K562 (cell line): ENCODE results near the gene RC3H2. TPM values are rescaled to one million over a fixed set of nuclear protein-coding genes. Genes with fewer than 3 reads are reported as not detected.

ENCODE experiments used
- ATAC-seq: fragments of 200-7000 bp; cut with Tn5 transposase; 3 replicates; pipeline ENCODE4 v1.9.1; 2020; ENCODE audit warnings: moderate library complexity
- BruUV-seq: library from RNA; stranded (reverse); fragments of 400-500 nt; replicated peaks from 2 replicates; lab custom pipeline; 2021; lab: Mats Ljungman, UMichigan
- CTCF ChIA-PET: fragments of 300-600 bp; formaldehyde crosslinking; extraction: SDS; loops from one replicate; lab custom pipeline; 2021; ENCODE audit warnings: low intra/inter-chr PET ratio; lab: Yijun Ruan, JAX
- POLR2A ChIA-PET: fragments of 300-600, 350-650 bp; sonication (Branson Sonifier 250); formaldehyde crosslinking; extraction: SDS; loops from one replicate; lab custom pipeline; 2021; ENCODE audit warnings: antibody characterized with exemption, inconsistent platforms; lab: Yijun Ruan, JAX
- DNase-seq, 4 experiments: peaks; one replicate each; pipeline versions ENCODE4 v3.0.0 to v3.0.0-alpha.2; 2011 to 2018; ENCODE audit warnings: low spot score in 3 of 4, mixed read lengths in 3 of 4; ENCODE audit errors: extremely low read depth in 1 of 4
- FAIRE-seq: peaks from 2 replicates; lab custom pipeline; 2011; peaks lifted over from hg19 to GRCh38; lab: Jason Lieb, UNC
- H2AFZ ChIP-seq: 2 replicates; pipeline ENCODE4 v1.6.0; 2011; ENCODE audit warnings: low read depth, low read length, control low read depth, inconsistent platforms
- H3K27ac ChIP-seq: fragments of 200-600 bp; 3 replicates; pipeline ENCODE4 v1.8.0; 2011; ENCODE audit warnings: low read depth, mild to moderate bottlenecking, control low read depth, inconsistent platforms, low read length, moderate library complexity, mixed read lengths; ENCODE audit errors: extremely low read depth
- H3K27me3 ChIP-seq, 2 experiments: fragments of 300-600 bp in 1 of 2; 2 replicates in 1 of 2; 3 replicates in 1 of 2; pipeline versions ENCODE4 v1.6.0 to v1.8.0; 2011; ENCODE audit warnings: inconsistent platforms in 2 of 2, low read length in 2 of 2, mild to moderate bottlenecking in 1 of 2, mixed read lengths in 1 of 2, moderate library complexity in 1 of 2; ENCODE audit not compliant: control insufficient read depth in 2 of 2, insufficient read depth in 2 of 2
- H3K36me3 ChIP-seq: fragments of 300-600 bp; 3 replicates; pipeline ENCODE4 v1.8.0; 2011; ENCODE audit warnings: mild to moderate bottlenecking, low read length, inconsistent platforms; ENCODE audit not compliant: control insufficient read depth, insufficient read depth
- H3K4me1 ChIP-seq, 2 experiments: fragments of 200-600 bp in 1 of 2; replicated peaks in 1 of 2; 2 replicates in 1 of 2; 3 replicates in 1 of 2; pipeline versions ENCODE4 v1.5.1 to v1.8.0; 2011; ENCODE audit warnings: inconsistent platforms in 2 of 2, low read length in 2 of 2, mild to moderate bottlenecking in 1 of 2, mixed read lengths in 1 of 2, moderate library complexity in 1 of 2; ENCODE audit not compliant: control insufficient read depth in 2 of 2, insufficient read depth in 2 of 2
- H3K4me2 ChIP-seq: 2 replicates; pipeline ENCODE4 v1.6.1; 2011; ENCODE audit warnings: low read length, control low read depth, inconsistent platforms, mixed read lengths; ENCODE audit not compliant: insufficient read depth
- H3K4me3 ChIP-seq: fragments of 200-600 bp; sonication (generic), shearing (Covaris generic); 2 replicates; pipeline ENCODE4 v1.5.1; 2016; ENCODE audit warnings: control low read depth, inconsistent platforms
- H3K79me2 ChIP-seq: fragments of 200-600 bp; 3 replicates; pipeline ENCODE4 v1.8.0; 2011; ENCODE audit warnings: low read length, inconsistent platforms; ENCODE audit not compliant: control insufficient read depth, insufficient read depth
- H3K9ac ChIP-seq, 2 experiments: 2 replicates each; pipeline versions ENCODE4 v1.6.0 to v1.6.1; 2011; ENCODE audit warnings: low read depth in 2 of 2, low read length in 2 of 2, control low read depth in 1 of 2, inconsistent platforms in 1 of 2, mild to moderate bottlenecking in 1 of 2, mixed read lengths in 1 of 2; ENCODE audit not compliant: insufficient read depth in 1 of 2
- H3K9me1 ChIP-seq: one replicate; pipeline ENCODE4 v1.6.0; 2011; ENCODE audit warnings: inconsistent platforms, mild to moderate bottlenecking, low read length, moderate library complexity; ENCODE audit not compliant: control insufficient read depth, insufficient read depth
- H3K9me3 ChIP-seq: replicated peaks from 2 replicates; pipeline ENCODE4 v1.5.1; 2011; ENCODE audit warnings: low read depth, low read length, inconsistent platforms; ENCODE audit not compliant: control insufficient read depth, insufficient read depth
- H4K20me1 ChIP-seq: replicated peaks from 2 replicates; pipeline ENCODE4 v1.6.1; 2011; ENCODE audit warnings: low read length, inconsistent platforms, mixed read lengths; ENCODE audit not compliant: control insufficient read depth, insufficient read depth
- ZC3H11A ChIP-seq: IDR thresholded peaks from 2 replicates; pipeline ENCODE4 v1.6.1; 2012; ENCODE audit warnings: low read depth, low read length, improper control_type of control experiment
- ZNF589 ChIP-seq: fragments of 200-800 bp; sonication (Bioruptor generic); IDR thresholded peaks from 2 replicates; pipeline ENCODE4 v1.6.1; 2016; ENCODE audit warnings: low read depth, missing genetic modification characterization, missing compliant biosample characterization
- WGBS: fragments of 100-300 bp; shearing (Covaris generic); methylation state at CpG from one replicate; pipeline ENCODE4 v1.1.6; 2016; ENCODE audit warnings: low coverage, mixed read lengths; ENCODE audit not compliant: insufficient coverage; ENCODE audit errors: missing lambda C conversion rate; 5-methylcytosine and 5-hydroxymethylcytosine counted together
- in situ Hi-C: fragments of 300-500 bp; cut with MboI; formaldehyde crosslinking; loops from 4 replicates; pipeline ENCODE4 v1.15.0; 2018; ENCODE audit warnings: inconsistent platforms, mixed read lengths
- intact Hi-C: fragments of 100-400 bp; cut with micrococcal nuclease; formaldehyde crosslinking; loops from 2 replicates; pipeline ENCODE4 v1.14.2; 2022
- polyA plus RNA-seq, 8 experiments: library from polyadenylated mRNA; depleted of rRNA in 4 of 8; stranded (reverse) in 5 of 8; unstranded in 3 of 8; fragments of >200 nt; fragmentation: Nextera tagmentation in 2 of 8; fragmentation: Illumina TruSeq in 1 of 8; extraction: Ambion mirVana in 2 of 8; extraction: Trizol in 1 of 8; gene quantifications; 2 replicates each; pipeline versions ENCODE4 v1.2.1 to v1.2.3, GENCODE V29; 2011 to 2014; ENCODE audit warnings: inconsistent platforms in 1 of 8, missing spikeins in 1 of 8
- total RNA-seq, 7 experiments: library from RNA; depleted of rRNA in 6 of 7; stranded (reverse); fragments of >200 nt in 6 of 7; fragmentation: Illumina TruSeq in 2 of 7; extraction: Trizol in 2 of 7; gene quantifications; 2 replicates each; pipeline versions ENCODE4 v1.2.1 to v1.2.3, GENCODE V29; 2011 to 2021; ENCODE audit warnings: low replicate concordance in 1 of 7
- TF ChIP-seq, protein P1 (sequence below): fragments of 200-800 bp; sonication (Bioruptor generic); IDR thresholded peaks from 2 replicates; pipeline ENCODE4 v1.6.1; 2017; ENCODE audit warnings: missing genetic modification characterization, missing compliant biosample characterization

Gene RC3H2
- total and polyA plus RNA-seq, 9 of the 15 experiments (the other 6 are each of a cell fraction or from before 2014, with no cell fraction given), result 5.6 to 35.4 (median 18.6) TPM

DNA sequence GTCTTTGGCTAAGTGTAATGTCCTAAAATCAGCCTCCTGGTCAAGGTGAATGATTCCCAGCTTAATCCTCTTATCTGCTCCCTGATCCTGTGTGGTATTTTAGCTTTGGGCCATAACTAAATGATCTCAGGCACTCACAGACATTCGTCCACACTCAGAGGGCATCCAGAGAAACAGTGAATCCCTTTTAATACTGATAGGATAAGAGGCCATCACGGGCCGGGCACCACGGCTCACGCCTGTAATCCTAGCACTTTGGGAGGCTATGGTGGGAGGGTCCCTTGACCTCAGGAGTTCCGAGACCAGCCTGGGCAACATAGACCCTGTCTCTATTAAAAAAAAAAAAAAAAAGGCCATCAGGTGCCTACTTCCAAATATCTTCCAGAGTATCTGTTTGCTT, 83.1 kb downstream of the RC3H2 start:
- Histone ChIP-seq H3K4me2 (no peak overlapping the region), H4K20me1 (0 out of 2 replicates have a peak, but pooled peaks cover 5% of the 10 kb centered on the region), H3K4me3 (no peak overlapping the region), H3K9me3 (no peaks in the 10 kb centered on the region), H2AFZ (no peak overlapping the region), H3K4me1 (peaks cover 12 to 16% of the 10 kb centered on the region in 2 experiments; a peak in 4 of 5 replicates), H3K27me3 (no peaks in the 10 kb centered on the region), H3K36me3 (peaks cover 71% of the 10 kb centered on the region), H3K9ac (0 out of 4 replicates have a peak overlapping the region, but pooled peaks of 1 of the 2 experiments have one; percentile 30), H3K79me2 (peaks cover 28% of the 10 kb centered on the region), H3K9me1 (no peaks in the 10 kb centered on the region), H3K27ac (no peak overlapping the region)
- ChIA-PET CTCF (no interaction called here), POLR2A (no interaction called here)
- ATAC-seq (no peak; the same call in 2 of the 3 replicates), DNase-seq (no peak), FAIRE-seq (no peak)
- no TSS peak for BruUV-seq
- TF ChIP-seq ZNF589 (CRISPR knock-in tag), result 0 out of 2 replicates have a peak, but pooled peaks have one; percentile 5
- TF ChIP-seq ZC3H11A, result no peak
- TF ChIP-seq, protein P1, sequence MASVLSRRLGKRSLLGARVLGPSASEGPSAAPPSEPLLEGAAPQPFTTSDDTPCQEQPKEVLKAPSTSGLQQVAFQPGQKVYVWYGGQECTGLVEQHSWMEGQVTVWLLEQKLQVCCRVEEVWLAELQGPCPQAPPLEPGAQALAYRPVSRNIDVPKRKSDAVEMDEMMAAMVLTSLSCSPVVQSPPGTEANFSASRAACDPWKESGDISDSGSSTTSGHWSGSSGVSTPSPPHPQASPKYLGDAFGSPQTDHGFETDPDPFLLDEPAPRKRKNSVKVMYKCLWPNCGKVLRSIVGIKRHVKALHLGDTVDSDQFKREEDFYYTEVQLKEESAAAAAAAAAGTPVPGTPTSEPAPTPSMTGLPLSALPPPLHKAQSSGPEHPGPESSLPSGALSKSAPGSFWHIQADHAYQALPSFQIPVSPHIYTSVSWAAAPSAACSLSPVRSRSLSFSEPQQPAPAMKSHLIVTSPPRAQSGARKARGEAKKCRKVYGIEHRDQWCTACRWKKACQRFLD (CRISPR knock-in tag), result 0 out of 2 replicates have a peak, but pooled peaks have one; percentile 11
- 70% methylated on average over 6 of the region's 6 CpGs for WGBS
- in situ Hi-C loops (loop anchor here (10.0 kb wide), 1 partner anchor 523 kb away; no protein-coding TSS in a partner anchor), intact Hi-C loops (no loop called here)
